WTC11 (cell line): ENCODE data around the gene TMEM143. TPM values are rescaled to one million over a fixed set of nuclear protein-coding genes. Genes with fewer than 3 reads are reported as not detected.

Experiments used
- ATAC-seq: fragments of 200-7000 bp; cut with Tn5 transposase; 2 replicates; pipeline ENCODE4 v1.10.0; 2021; ENCODE audit warnings: mild to moderate bottlenecking, moderate library complexity
- CTCF ChIA-PET: fragments of 300-600 bp; sonication (Branson Sonifier 250); formaldehyde crosslinking; loops from one replicate; lab custom pipeline; 2021; ENCODE audit warnings: antibody characterized with exemption; lab: Charles Lee
- POLR2A ChIA-PET: fragments of 350-600 bp; sonication (Branson Sonifier 250); formaldehyde crosslinking; loops from one replicate; lab custom pipeline; 2021; ENCODE audit warnings: antibody characterized with exemption; lab: Charles Lee
- DNase-seq: peaks from one replicate; pipeline ENCODE4 v3.0.0; 2021; ENCODE audit warnings: low spot score
- H3K27ac Mint-ChIP-seq: 2 replicates; pipeline ENCODE4 v1.8.0; 2021; ENCODE audit warnings: mixed read lengths
- H3K27me3 Mint-ChIP-seq: 2 replicates; pipeline ENCODE4 v1.8.0; 2021; ENCODE audit warnings: low read depth, mild to moderate bottlenecking, moderate library complexity, mixed read lengths
- H3K36me3 Mint-ChIP-seq: 2 replicates; pipeline ENCODE4 v1.8.0; 2021; ENCODE audit warnings: mixed read lengths
- H3K4me1 Mint-ChIP-seq: 2 replicates; pipeline ENCODE4 v1.8.0; 2022; ENCODE audit warnings: mixed read lengths
- H3K4me3 Mint-ChIP-seq: 2 replicates; pipeline ENCODE4 v1.8.0; 2021; ENCODE audit warnings: mild to moderate bottlenecking, moderate library complexity, mixed read lengths
- H3K9me3 Mint-ChIP-seq: 2 replicates; pipeline ENCODE4 v1.8.0; 2021; ENCODE audit warnings: mixed read lengths
- ARID4B ChIP-seq: sonication (generic); formaldehyde crosslinking; IDR thresholded peaks from 2 replicates; pipeline ENCODE4 v1.8.0; 2023; ENCODE audit warnings: missing genetic modification reagents, mild to moderate bottlenecking, borderline replicate concordance
- CTCF ChIP-seq: fragments of 200-600 bp; IDR thresholded peaks from 2 replicates; pipeline ENCODE4 v1.8.0; 2022; ENCODE audit warnings: antibody characterized with exemption
- E2F4 ChIP-seq: sonication (generic); formaldehyde crosslinking; IDR thresholded peaks from 2 replicates; pipeline ENCODE4 v1.8.1; 2022; ENCODE audit warnings: low read depth, mild to moderate bottlenecking, moderate library complexity, missing genetic modification reagents, borderline replicate concordance
- ERG ChIP-seq: fragments of 250-450 bp; sonication (Bioruptor Pico); IDR thresholded peaks from 2 replicates; pipeline ENCODE4 v1.8.0; 2021; ENCODE audit warnings: mild to moderate bottlenecking
- FOXP1 ChIP-seq: sonication (generic); formaldehyde crosslinking; IDR thresholded peaks from 2 replicates; pipeline ENCODE4 v1.8.0; 2022; ENCODE audit warnings: missing genetic modification reagents, mild to moderate bottlenecking, moderate library complexity, borderline replicate concordance
- HMGXB4 ChIP-seq: sonication (generic); formaldehyde crosslinking; IDR thresholded peaks from 2 replicates; pipeline ENCODE4 v1.8.1; 2023; ENCODE audit warnings: mild to moderate bottlenecking, moderate library complexity, missing genetic modification reagents
- NFATC4 ChIP-seq: fragments of 250-450 bp; sonication (Bioruptor Pico); IDR thresholded peaks from 2 replicates; pipeline ENCODE4 v1.9.0; 2021; ENCODE audit warnings: mild to moderate bottlenecking
- NFE2L1 ChIP-seq: sonication (generic); formaldehyde crosslinking; IDR thresholded peaks from 2 replicates; pipeline ENCODE4 v1.8.1; 2023; ENCODE audit warnings: missing genetic modification reagents
- OVOL2 ChIP-seq: fragments of 250-450 bp; sonication (Bioruptor Pico); IDR thresholded peaks from 2 replicates; pipeline ENCODE4 v1.9.0; 2021; ENCODE audit warnings: mild to moderate bottlenecking, borderline replicate concordance
- USF1 ChIP-seq: sonication (generic); formaldehyde crosslinking; IDR thresholded peaks from 2 replicates; pipeline ENCODE4 v1.8.0; 2022; ENCODE audit warnings: mild to moderate bottlenecking, missing genetic modification reagents
- ZNF138 ChIP-seq: sonication (generic); formaldehyde crosslinking; conservative IDR thresholded peaks from 2 replicates; pipeline ENCODE4 v1.8.1; 2022; ENCODE audit warnings: mild to moderate bottlenecking, moderate library complexity, missing genetic modification reagents
- ZNF219 ChIP-seq: sonication (generic); formaldehyde crosslinking; IDR thresholded peaks from 2 replicates; pipeline ENCODE4 v1.8.0; 2023; ENCODE audit warnings: missing genetic modification reagents, mild to moderate bottlenecking, borderline replicate concordance
- ZNF281 ChIP-seq: sonication (generic); formaldehyde crosslinking; IDR thresholded peaks from 2 replicates; pipeline ENCODE4 v1.8.0; 2023; ENCODE audit warnings: mild to moderate bottlenecking, missing genetic modification reagents
- ZNF396 ChIP-seq: fragments of 250-450 bp; sonication (Bioruptor Pico); IDR thresholded peaks from 2 replicates; pipeline ENCODE4 v1.8.0; 2021; ENCODE audit warnings: mild to moderate bottlenecking, moderate library complexity, borderline replicate concordance
- total RNA-seq: library from RNA; stranded (reverse); gene quantifications from 3 replicates; pipeline ENCODE4 v1.2.3, GENCODE V29; 2021

Gene TMEM143
- total RNA-seq, 1 experiment from 2014 or later = 20.2 TPM

GRCh38 chr19:48378194-48378570 lies 14.4 kb upstream of the TMEM143 start:
- DNase-seq (no peak), ATAC-seq (no peak)
- Mint-ChIP-seq H3K27me3 (peaks cover 3% of the 10 kb centered on the region), H3K4me1 (no peaks in the 10 kb centered on the region), H3K36me3 (peaks cover 17% of the 10 kb centered on the region), H3K9me3 (no peaks in the 10 kb centered on the region), H3K4me3 (no peak overlapping the region), H3K27ac (no peak overlapping the region)
- ChIA-PET POLR2A (no interaction called here), CTCF (interaction anchor here (4.4 kb wide), 1 partner anchor 13 kb away, joined by 18 read pairs; the partner anchor contains the start of gene KDELR1)
- no peak for TF ChIP-seq NFATC4 (CRISPR knock-in tag)
- TF ChIP-seq CTCF = no peak
- no peak for TF ChIP-seq OVOL2 (CRISPR knock-in tag)
- no peak for TF ChIP-seq ZNF396
- TF ChIP-seq ARID4B = no peak
- TF ChIP-seq E2F4 (CRISPR knock-in tag) = no peak

GRCh38 chr19:48373567-48373966 lies 9.8 kb upstream of the TMEM143 start:
- ChIA-PET CTCF (interaction anchor here (0.8 to 3.5 kb wide), 5 partner anchors 9 to 40 kb away, joined by 3 to 28 read pairs (median 4); partner anchors contain the start of genes KDELR1, SYNGR4 and TMEM143), POLR2A (no interaction called here)
- Mint-ChIP-seq H3K27ac (no peak overlapping the region), H3K36me3 (no peaks in the 10 kb centered on the region)
- TF ChIP-seq ZNF281 (CRISPR knock-in tag) (no peak), FOXP1 (no peak)
- TF ChIP-seq, all 79 proteins: peak for 0
- H3K27me3 Mint-ChIP-seq = peaks cover 16% of the 10 kb centered on the region
- ATAC-seq (no peak), DNase-seq (no peak)
- H3K4me3 Mint-ChIP-seq = no peak overlapping the region
- H3K9me3 Mint-ChIP-seq = no peaks in the 10 kb centered on the region
- H3K4me1 Mint-ChIP-seq = 0 out of 2 replicates have a peak, but pooled peaks cover 4% of the 10 kb centered on the region

- TF ChIP-seq ZNF138 (CRISPR knock-in tag) = no peak
- TF ChIP-seq ERG (CRISPR knock-in tag) = no peak
- TF ChIP-seq NFE2L1 = no peak
- TF ChIP-seq HMGXB4 = no peak
- TF ChIP-seq USF1 (CRISPR knock-in tag) = no peak
- TF ChIP-seq CTCF = no peak
- TF ChIP-seq ZNF219 = no peak
- TF ChIP-seq, all 79 proteins: peak for 0
- H3K36me3 Mint-ChIP-seq = no peaks in the 10 kb centered on the region
- no peaks in the 10 kb centered on the region for H3K9me3 Mint-ChIP-seq
- DNase-seq (no peak), ATAC-seq (no peak)
- no peak overlapping the region for H3K27ac Mint-ChIP-seq
- 0 out of 2 replicates have a peak, but pooled peaks cover 4% of the 10 kb centered on the region for H3K4me1 Mint-ChIP-seq
- H3K4me3 Mint-ChIP-seq = no peak overlapping the region
- peaks cover 22% of the 10 kb centered on the region for H3K27me3 Mint-ChIP-seq
- ChIA-PET POLR2A (no interaction called here), CTCF (interaction anchor here (0.9 to 3.5 kb wide), 6 partner anchors 9 to 117 kb away, joined by 3 to 28 read pairs (median 4); partner anchors contain the start of genes KDELR1, SYNGR4 and TMEM143)
Measured at GRCh38 chr19:48372904-48373303, 9.2 kb upstream of the TMEM143 start.
